Keratinocyte (primary cell): ENCODE data around the gene COL8A1. TPM values are rescaled to one million over a fixed set of nuclear protein-coding genes. Genes with fewer than 3 reads are reported as not detected.
A peak's percentile ranks its signal among the peaks of the same experiment; 100 is the strongest.

Experiments used
- DNase-seq: peaks from one replicate; pipeline ENCODE4 v3.0.0-alpha.2; 2011; ENCODE audit warnings: low read depth, missing footprints, low spot score
- FAIRE-seq: peaks from 2 replicates; lab custom pipeline; 2011; peaks lifted over from hg19 to GRCh38; lab: Jason Lieb, UNC
- H2AFZ ChIP-seq: 2 replicates; pipeline ENCODE4 v1.6.0; 2012; ENCODE audit warnings: low read length, control low read depth, inconsistent platforms; ENCODE audit not compliant: control insufficient read depth
- H3K27ac ChIP-seq: 2 replicates; pipeline ENCODE4 v1.5.1; 2011; ENCODE audit warnings: low read length; ENCODE audit not compliant: control insufficient read depth, insufficient read depth
- H3K27me3 ChIP-seq: 3 replicates; pipeline ENCODE4 v1.6.0; 2011; ENCODE audit warnings: low read length; ENCODE audit not compliant: control insufficient read depth, insufficient read depth; ENCODE audit errors: extremely low read depth
- H3K36me3 ChIP-seq, 2 experiments: 2 replicates in 1 of 2; 3 replicates in 1 of 2; pipeline ENCODE4 v1.5.1; 2011; ENCODE audit warnings: low read length in 2 of 2, mild to moderate bottlenecking in 1 of 2; ENCODE audit not compliant: control insufficient read depth in 2 of 2, insufficient read depth in 2 of 2; ENCODE audit errors: extremely low read depth in 1 of 2
- H3K4me1 ChIP-seq: 3 replicates; pipeline ENCODE4 v1.5.1; 2011; ENCODE audit warnings: low read length; ENCODE audit not compliant: control insufficient read depth, insufficient read depth; ENCODE audit errors: extremely low read depth
- H3K4me2 ChIP-seq: 3 replicates; pipeline ENCODE4 v1.6.0; 2011; ENCODE audit warnings: low read depth, low read length; ENCODE audit not compliant: control insufficient read depth, insufficient read depth; ENCODE audit errors: extremely low read depth
- H3K4me3 ChIP-seq, 3 experiments: fragments of 200-600 bp in 1 of 3; sonication (generic) in 1 of 3; 2 replicates in 2 of 3; 3 replicates in 1 of 3; pipeline ENCODE4 v1.5.1; 2011 to 2016; ENCODE audit warnings: low read length in 3 of 3, mild to moderate bottlenecking in 3 of 3, control low read depth in 2 of 3, inconsistent platforms in 1 of 3, low read depth in 1 of 3, mixed read lengths in 1 of 3, mixed run types in 1 of 3, moderate library complexity in 1 of 3; ENCODE audit not compliant: control insufficient read depth in 2 of 3, insufficient read depth in 2 of 3; ENCODE audit errors: extremely low read depth in 1 of 3
- H3K79me2 ChIP-seq: 2 replicates; pipeline ENCODE4 v1.6.0; 2012; ENCODE audit warnings: low read length; ENCODE audit not compliant: control insufficient read depth, insufficient read depth
- H3K9ac ChIP-seq: 3 replicates; pipeline ENCODE4 v1.6.0; 2011; ENCODE audit warnings: low read length; ENCODE audit not compliant: control insufficient read depth, insufficient read depth; ENCODE audit errors: extremely low read depth
- H3K9me1 ChIP-seq: 3 replicates; pipeline ENCODE4 v1.6.0; 2011; ENCODE audit warnings: low read length; ENCODE audit not compliant: control insufficient read depth, insufficient read depth; ENCODE audit errors: extremely low read depth
- H3K9me3 ChIP-seq: 2 replicates; pipeline ENCODE4 v1.5.1; 2012; ENCODE audit warnings: low read depth, low read length; ENCODE audit not compliant: control insufficient read depth
- H4K20me1 ChIP-seq: 3 replicates; pipeline ENCODE4 v1.6.0; 2011; ENCODE audit warnings: low read length; ENCODE audit not compliant: control insufficient read depth, insufficient read depth; ENCODE audit errors: extremely low read depth
- CTCF ChIP-seq, 3 experiments: IDR thresholded peaks in 1 of 3; conservative IDR thresholded peaks in 1 of 3; optimal IDR thresholded peaks in 1 of 3; 2 replicates in 2 of 3; 3 replicates in 1 of 3; pipeline versions ENCODE3 to v1.5.1; 2011; ENCODE audit warnings: low read length in 3 of 3, mild to moderate bottlenecking in 3 of 3, moderate library complexity in 2 of 3, control low read depth in 1 of 3, inconsistent platforms in 1 of 3; ENCODE audit not compliant: insufficient read depth in 2 of 3; ENCODE audit errors: extremely low read depth in 1 of 3
- EZH2 ChIP-seq: IDR thresholded peaks from one replicate; pipeline ENCODE4 v1.6.1; 2012; ENCODE audit warnings: inconsistent platforms, mild to moderate bottlenecking, low read length, moderate library complexity
- dilution Hi-C: fragments of 300-500 bp; cut with MboI; formaldehyde crosslinking; loops from one replicate; pipeline ENCODE4 v1.7.0; 2020; ENCODE audit warnings: low sequenced_read_pairs; ENCODE audit not compliant: extremely low pct_ligation_motif_present
- polyA plus RNA-seq, 5 experiments: library from polyadenylated mRNA; depleted of rRNA in 3 of 5; stranded (reverse) in 3 of 5; stranded (forward) in 1 of 5; unstranded in 1 of 5; fragments of >200 nt; gene quantifications; 1 replicate in 1 of 5; 2 replicates in 3 of 5; 3 replicates in 1 of 5; pipeline versions ENCODE4 v1.2.1 to v1.2.3, GENCODE V29; 2011 to 2012; ENCODE audit warnings: missing spikeins in 2 of 5, low read depth in 1 of 5, low replicate concordance in 1 of 5

Gene COL8A1
- polyA plus RNA-seq, 1 donor (not counting 4 experiments of a cell fraction or from before 2014, with no cell fraction given), result 102 TPM

- TF ChIP-seq CTCF (optimal IDR thresholded peaks at IDR 0.05 in 1 of 3, IDR thresholded peaks at IDR 0.05 in 1 of 3, conservative IDR thresholded peaks at IDR 0.05 in 1 of 3; ENCODE audit: extremely low read depth in 1 of 3, insufficient read depth in 2 of 3, low read length in 3 of 3), result no peak
- no peak for TF ChIP-seq EZH2
- dilution Hi-C loops, result no loop called here
- H3K9me3 ChIP-seq, result no peaks in the 10 kb centered on the region
- H3K36me3 ChIP-seq, result peaks cover 0 to 7% of the 10 kb centered on the region in 2 experiments
- H3K4me1 ChIP-seq, result no peaks in the 10 kb centered on the region
- no peak overlapping the region for H3K4me2 ChIP-seq
- H3K9ac ChIP-seq, result no peak overlapping the region
- no peak overlapping the region for H3K27ac ChIP-seq
- peaks cover 6% of the 10 kb centered on the region for H3K79me2 ChIP-seq
- no peak for DNase-seq
- H3K9me1 ChIP-seq, result no peaks in the 10 kb centered on the region
- peak; percentile 36 for FAIRE-seq
- no peaks in the 10 kb centered on the region for H3K27me3 ChIP-seq
- no peak overlapping the region for H3K4me3 ChIP-seq
- no peaks in the 10 kb centered on the region for H4K20me1 ChIP-seq
- H2AFZ ChIP-seq, result no peak overlapping the region
Observed at GRCh38 chr3:99693636-99694035, 55.2 kb downstream of the COL8A1 start.

GRCh38 chr3:99696497-99696896 lies 58.1 kb downstream of the COL8A1 start:
- Histone ChIP-seq H3K9me1 (no peaks in the 10 kb centered on the region), H3K27me3 (no peaks in the 10 kb centered on the region), H3K4me3 (no peak overlapping the region), H3K79me2 (no peaks in the 10 kb centered on the region), H3K36me3 (peaks cover 0 to 7% of the 10 kb centered on the region in 2 experiments), H4K20me1 (no peaks in the 10 kb centered on the region), H2AFZ (no peak overlapping the region), H3K9me3 (no peaks in the 10 kb centered on the region), H3K4me1 (no peaks in the 10 kb centered on the region), H3K27ac (no peak overlapping the region), H3K4me2 (no peak overlapping the region), H3K9ac (no peak overlapping the region)
- FAIRE-seq (no peak), DNase-seq (no peak)
- dilution Hi-C loops, result no loop called here
- no peak for TF ChIP-seq EZH2
- no peak for TF ChIP-seq CTCF (optimal IDR thresholded peaks at IDR 0.05 in 1 of 3, IDR thresholded peaks at IDR 0.05 in 1 of 3, conservative IDR thresholded peaks at IDR 0.05 in 1 of 3; ENCODE audit: extremely low read depth in 1 of 3, insufficient read depth in 2 of 3, low read length in 3 of 3)
